ENCODE data around the gene ENOSF1.

The ENOSF1 gene

GRCh38 chr18:634551-635045 lies 77.8 kb downstream of the ENOSF1 start:
- no peak for DNase-seq (ENCODE audit: low spot score)

GRCh38 chr18:631560-631959 lies 80.9 kb downstream of the ENOSF1 start:
- DNase-seq (ENCODE audit: low spot score) = no peak

- DNase-seq (ENCODE audit: low spot score) = no peak
Measured at GRCh38 chr18:629269-630150, 82.9 kb downstream of the ENOSF1 start.

DNA sequence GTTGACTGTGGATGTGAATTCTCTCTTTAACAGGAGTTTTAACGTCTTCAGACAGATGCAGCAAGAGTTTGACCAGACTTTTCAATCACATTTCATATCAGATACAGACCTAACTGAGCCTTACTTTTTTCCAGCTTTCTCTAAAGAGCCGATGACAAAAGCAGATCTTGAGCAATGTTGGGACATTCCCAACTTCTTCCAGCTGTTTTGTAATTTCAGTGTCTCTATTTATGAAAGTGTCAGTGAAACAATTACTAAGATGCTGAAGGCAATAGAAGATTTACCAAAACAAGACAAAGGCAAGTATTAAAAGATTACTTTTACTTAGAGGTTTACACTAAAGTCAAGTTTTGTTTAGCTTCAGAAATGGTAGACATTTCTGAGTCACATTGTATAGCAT lies 85.2 kb downstream of the ENOSF1 start:
- no peak for DNase-seq (ENCODE audit: low spot score)

GRCh38 chr18:623761-624620 lies 88.4 kb downstream of the ENOSF1 start:
- peak; percentile 80 for DNase-seq (ENCODE audit: low spot score)

- DNase-seq (ENCODE audit: low spot score) = no peak
Measured at GRCh38 chr18:622289-622688, 90.1 kb downstream of the ENOSF1 start.

DNA sequence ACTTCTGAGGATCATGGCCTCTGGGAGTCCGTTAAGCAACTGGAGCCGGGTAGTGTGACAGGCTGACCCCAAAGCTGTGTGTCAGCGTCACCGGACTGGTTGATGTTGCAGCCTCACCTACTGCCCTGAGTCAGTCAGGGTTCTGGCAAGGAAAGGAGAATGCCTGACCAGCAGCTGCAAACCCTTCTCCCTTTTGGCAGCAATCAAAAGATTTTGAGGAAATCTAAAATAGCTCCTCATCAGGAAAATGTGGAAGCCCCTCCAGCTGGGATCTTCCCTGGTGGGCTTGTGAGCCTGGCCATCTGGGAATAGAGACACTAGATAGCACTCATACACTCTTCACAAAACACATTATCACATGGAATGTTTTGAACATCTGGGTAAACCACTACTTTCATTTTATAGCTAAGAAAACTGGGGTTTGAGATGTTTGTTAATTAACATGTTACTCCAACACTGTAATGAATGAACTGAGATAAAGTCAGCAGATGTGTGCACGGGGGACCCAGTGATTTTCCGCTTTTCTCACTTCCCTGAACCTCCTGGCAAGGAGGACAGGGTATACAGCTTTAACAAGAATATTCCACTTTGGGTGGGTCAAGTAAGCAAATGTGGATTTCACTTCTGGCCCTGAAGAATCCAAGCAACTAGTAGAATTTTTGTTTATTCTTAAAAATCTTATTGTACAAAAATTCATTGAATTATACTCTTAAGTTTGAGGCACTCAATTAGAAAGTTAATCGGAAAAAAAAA lies 91.0 kb downstream of the ENOSF1 start:
- DNase-seq (ENCODE audit: low spot score) = no peak

Data from putamen (tissue), 1 donor.